Measurements from ENCODE around the gene COL4A5.

The COL4A5 gene

DNA sequence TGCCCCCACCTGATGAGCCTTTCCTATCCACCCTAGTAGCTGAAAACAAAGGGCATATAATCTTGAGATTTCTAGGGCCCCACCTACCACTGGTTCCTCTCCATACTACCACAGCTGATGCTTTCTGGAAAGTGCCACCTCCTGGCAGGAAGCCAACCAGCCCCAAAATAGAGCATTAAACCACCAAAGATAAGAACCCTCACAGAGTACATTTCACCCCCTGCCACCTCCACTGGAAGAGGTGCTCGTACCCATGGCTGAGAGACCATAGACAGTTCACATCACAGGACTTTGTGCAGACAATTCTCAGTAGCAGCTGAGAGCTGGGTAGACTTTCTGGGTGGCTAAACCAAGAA is 202.6 kb downstream of the COL4A5 start:
- no peak for DNase-seq (ENCODE audit: low spot score)

DNA sequence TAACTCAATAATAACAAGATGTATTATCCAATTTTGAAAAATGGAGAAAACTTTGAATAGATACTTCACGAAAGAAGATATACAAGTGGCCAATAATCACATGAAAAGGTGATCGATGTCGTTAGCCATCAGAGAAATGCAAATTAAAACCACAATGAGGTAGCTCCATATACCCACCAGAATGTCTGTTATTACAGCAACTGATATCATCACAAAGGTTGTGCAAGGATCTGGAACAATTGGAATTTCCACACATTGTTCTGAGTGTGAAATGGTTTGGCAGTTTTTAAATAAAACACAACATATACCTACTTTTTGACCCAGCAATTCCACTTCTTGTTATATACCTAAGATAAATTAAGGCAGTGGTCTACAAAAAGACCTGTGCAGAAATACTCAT is 225.1 kb downstream of the COL4A5 start:
- no peak for DNase-seq (ENCODE audit: low spot score)

DNA sequence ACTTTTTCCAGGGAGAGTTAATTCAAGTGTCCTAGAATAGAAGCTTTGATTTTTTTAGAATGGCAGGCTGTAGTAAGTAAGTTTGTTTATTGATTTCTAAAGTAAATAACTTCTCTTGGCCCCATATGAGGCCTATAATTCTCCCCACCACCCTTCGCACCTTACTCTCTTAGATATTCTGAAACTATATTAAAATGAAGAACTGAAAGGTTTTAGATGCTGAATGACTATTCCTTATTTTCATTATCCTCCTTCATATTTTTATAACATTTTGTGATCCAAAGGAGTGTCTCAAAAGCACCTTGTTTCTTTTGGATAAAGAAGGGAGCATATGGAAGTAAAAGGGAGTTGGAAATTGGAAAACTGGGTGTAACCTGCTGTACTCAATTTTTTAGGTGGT is 226.5 kb downstream of the COL4A5 start:
- DNase-seq (ENCODE audit: low spot score): no peak

DNA sequence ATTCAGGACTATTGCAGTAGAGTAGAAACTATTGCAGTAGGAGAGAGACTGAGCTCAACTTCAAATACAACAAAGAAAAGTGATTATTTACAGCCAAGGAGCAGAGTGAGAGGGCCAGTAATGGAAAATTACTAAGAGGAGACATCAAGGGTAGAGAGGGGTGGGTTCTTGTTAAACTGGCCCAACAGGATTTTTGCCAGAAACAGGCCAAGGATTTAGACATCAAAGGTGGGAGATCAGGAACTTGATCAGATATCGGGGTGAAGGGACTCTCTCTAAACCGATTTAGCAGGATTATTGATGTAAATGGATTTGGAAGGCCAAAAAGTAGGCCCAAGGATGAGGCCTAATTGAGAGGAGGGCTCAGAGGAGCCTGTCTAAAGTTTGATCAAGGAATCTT is 231.9 kb downstream of the COL4A5 start:
- DNase-seq (ENCODE audit: low spot score): no peak

DNA sequence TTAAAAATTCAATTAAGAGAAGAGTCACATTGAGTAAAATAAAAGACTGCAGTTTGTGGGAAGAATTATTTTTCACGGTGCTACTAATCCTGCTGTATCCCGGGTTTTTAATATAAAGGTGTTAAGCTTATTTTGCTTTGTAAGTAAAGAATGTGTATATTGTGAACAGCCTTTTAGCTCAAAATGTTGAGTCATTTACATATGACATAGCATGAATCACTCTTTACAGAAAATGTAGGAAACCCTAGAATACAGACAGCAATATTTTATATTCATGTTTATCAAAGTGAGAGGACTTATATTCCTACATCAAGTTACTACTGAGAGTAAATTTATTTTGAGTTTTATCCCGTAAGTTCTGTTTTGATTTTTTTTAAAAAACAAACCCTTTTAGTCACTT is 257.1 kb downstream of the COL4A5 start:
- DNase-seq (ENCODE audit: low spot score): no peak

DNA sequence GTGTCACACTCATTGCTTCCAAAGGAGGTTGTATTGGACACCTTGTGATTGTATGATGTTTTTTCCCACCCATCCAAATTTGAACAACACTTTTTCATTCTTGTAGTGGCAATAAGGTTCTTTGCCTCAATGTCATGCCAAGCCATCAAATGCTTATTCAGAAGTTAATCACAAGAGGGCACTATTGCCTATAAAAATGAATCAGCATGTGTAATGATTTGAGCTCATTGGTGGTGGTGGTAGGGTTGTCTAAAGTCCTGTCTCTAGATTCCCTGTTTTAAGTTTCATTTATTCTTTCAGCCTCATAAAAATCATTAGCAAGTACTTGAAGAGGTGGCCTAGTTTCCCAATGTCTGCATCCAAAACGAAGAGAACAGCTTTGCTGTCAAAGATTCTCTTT is 259.7 kb downstream of the COL4A5 start:
- DNase-seq (ENCODE audit: low spot score): no peak

DNA sequence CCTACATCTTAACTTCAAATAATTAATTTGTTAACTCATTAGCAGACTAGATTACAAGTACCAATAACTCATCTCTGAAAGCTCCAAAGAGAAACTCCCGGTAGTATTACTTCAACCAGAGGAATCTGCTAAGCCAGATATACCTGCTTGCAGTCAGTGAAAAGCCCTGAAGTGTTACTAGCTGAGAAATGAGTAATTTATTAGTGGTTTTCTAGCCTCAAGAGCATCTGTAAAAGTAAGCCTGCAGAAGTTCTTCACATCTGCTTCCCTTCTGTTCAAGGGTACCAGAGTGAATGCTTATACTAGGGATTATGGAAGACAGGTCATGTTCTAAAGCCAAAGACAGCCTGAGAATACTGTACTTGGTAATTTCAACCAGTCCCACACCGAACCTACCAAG is 262.0 kb downstream of the COL4A5 start:
- no peak for DNase-seq (ENCODE audit: low spot score)

DNA sequence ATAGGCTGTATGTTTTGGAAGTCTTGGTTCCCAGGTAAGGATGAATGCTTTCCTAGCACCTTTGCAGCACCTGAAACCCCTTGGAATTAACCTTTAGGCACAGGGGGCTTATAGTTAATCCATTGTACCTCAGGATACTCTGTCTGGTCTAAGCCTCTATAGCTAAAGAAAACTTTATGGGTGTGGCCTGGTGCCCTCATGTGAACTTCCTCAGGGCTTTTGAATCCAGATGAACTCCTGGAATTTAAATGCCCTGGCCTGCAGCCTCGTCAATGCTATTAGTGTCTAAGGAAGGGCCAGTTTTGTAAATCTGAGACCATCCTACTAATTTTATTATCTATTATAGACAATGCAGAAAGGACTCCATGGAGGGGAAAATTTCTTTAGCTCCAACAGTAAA is 262.9 kb downstream of the COL4A5 start:
- no peak for DNase-seq (ENCODE audit: low spot score)

DNA sequence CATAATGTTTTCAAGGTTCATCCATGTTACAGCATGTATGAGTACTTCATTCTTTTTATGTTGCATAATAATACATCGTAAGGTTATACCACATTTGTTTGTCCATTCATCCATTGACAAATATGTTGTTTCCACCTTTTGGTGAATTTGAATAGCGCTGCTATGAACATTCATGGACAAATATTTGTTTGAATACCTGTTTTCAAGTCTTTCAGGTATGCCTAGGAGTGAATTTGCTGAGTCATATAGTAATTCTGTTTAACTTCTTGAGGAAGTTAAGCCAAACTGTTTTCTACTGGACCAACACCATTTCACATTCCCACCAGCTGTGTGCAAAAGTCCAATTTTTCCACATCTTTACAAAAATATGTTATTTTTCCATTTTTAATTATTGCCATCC is 265.2 kb downstream of the COL4A5 start:
- no peak for DNase-seq (ENCODE audit: low spot score)

DNA sequence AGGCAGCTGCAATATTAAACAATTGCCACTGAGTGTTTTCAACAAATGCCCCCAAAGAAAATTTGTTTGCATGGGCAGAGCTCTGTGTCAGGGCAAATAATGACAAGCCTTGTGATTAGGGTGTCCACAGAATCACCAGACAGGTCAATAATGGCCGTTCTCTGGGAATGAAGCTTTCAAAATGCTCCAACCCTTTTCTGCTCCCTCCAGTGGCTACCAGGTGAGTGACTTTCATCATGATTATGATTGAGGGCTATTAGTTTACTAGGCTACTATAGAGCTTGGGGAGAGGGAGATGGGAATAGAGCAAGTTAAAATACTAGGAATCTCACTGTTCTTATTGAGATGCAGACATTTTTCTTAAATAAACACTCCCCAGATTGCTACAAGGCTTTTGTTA is 273.2 kb downstream of the COL4A5 start:
- no peak for DNase-seq (ENCODE audit: low spot score)

DNA sequence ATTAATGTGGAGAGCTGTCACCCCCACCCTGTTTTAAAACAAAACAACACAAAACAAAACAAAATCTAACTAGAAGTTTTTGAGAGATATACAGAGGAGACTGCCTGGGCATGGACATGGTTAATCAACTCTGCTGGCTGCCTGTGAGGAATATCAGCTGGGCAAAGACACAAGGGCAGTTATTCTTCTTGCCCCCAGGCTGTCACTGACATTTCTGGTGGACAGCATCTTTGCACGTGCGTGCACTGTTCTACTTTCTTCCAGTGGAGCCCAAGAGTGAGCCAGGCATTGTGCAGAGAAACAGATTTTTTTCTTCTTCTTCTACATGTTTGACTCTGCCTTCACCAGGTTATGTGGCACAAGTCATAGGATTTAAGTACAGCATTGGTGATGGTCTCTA is 282.9 kb downstream of the COL4A5 start:
- DNase-seq (ENCODE audit: low spot score): no peak

DNA sequence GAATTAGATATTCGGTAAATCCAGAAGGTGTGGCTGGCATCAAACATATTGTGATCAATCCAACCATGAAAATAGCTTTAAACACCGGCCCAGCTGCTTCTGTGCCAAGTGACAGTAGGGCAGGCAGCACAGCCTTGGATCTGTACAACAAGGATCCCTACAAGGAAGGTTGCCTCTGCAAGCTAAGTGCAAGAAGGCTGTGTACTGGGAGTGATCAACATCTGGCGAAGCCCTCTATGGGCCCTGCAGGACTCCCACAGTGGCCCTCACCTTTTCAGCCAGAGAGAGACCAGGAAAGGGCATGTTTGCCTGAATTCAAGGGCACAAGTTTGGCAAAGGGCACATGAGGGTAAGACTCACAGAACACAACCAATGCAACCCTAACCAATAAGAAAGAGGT is 287.1 kb downstream of the COL4A5 start:
- no peak for DNase-seq (ENCODE audit: low spot score)

DNA sequence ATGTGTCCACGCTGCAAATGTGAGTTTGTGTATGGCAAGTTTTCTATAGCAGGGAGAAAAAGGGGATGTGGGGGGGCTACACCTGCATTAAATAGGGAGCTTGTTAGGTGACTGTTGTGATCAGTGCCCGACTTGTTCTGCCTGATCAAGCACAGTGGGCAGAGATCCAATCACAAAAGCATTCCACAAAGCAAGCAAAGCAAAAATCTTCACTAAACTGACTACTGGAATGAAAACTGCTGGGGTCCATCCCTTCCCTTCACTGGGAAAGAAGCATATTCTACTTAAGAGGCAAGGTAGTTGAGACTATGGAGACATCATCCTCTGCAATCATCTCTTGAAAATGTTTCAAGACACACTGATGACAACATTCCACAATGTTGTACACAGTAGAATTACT is 291.5 kb downstream of the COL4A5 start:
- DNase-seq (ENCODE audit: low spot score): no peak

DNA sequence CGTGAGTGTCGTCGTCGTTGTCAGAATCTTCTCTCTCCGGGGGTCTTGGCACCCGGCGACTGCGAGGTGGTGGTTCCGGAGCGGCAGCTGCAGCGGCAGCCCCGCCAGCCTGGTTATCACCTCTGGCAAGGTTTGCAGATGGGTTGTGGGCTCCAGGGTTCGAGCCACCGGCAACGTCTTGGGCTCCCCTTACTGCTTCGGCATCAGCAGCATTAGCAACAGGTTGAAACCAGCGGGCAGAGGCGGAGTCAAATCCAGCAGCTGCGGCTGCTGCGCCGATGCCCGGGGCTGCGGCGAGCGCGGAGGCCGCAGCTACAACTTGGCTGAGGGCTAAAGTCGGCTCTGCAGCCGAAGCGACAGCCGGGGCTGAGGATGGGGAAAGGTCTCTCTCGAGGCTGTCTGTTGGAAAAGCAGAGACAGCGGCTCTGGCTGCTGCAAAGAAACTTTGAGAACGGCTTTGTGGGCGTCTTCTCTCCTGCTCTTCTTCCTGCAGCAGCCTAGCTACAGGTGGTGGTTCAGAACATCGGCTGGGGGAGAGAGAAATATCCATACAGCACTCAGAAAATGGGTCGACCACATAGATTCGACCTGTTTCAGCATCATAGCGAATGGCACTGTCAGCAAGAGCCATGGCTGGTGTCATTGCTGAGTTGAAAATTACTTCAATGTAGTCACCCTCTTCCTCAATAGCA is 293.1 kb downstream of the COL4A5 start:
- no peak for DNase-seq (ENCODE audit: low spot score)

DNA sequence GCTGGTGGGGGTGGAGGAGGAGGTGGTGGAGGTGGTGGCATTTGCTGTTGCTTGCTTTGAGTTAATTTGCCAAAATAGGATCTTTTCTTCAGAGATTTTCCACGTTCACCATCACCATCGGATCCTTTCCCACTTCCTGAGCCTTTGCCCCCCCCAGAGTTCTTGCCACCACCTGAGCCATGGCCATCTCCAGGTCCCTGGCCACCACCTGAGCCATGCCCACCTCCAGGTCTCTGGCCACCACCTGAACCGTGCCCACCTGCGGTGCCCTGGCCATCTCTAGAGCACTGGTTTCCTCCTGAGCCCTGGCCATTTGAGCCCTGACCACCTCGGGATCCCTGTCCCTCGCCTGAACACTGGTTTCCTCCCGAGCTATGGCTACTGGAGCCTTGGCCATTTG is 294.8 kb downstream of the COL4A5 start:
- no peak for DNase-seq (ENCODE audit: low spot score)

DNA sequence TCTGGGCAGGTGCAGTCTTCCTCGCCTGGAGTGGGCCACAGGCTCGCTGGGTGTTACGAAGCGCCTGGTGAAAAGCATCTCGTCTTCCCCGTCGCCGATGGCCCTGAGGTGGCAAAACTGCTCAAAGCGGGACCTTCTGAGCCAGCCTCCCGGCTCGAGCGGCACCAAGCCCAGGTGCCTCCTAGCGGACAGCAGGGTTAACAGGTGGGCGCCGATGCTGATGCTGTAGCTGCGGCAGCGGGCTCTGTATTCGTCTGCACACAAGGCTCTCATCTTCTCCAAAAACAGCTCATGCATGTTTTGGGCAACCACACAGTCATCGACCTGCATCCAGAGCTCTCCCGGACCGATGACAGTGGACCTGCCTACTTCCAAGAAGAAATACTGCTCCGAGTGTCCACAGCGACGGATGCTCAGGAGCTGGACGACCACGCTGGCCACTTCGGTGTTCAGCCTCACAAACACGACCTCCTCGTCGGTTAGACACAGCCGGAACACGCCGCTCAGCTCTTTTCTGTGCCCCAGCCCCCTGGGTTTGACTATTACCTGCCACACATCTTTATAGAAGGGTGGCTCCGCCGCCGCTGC is 295.5 kb downstream of the COL4A5 start:
- DNase-seq (ENCODE audit: low spot score): no peak

DNA sequence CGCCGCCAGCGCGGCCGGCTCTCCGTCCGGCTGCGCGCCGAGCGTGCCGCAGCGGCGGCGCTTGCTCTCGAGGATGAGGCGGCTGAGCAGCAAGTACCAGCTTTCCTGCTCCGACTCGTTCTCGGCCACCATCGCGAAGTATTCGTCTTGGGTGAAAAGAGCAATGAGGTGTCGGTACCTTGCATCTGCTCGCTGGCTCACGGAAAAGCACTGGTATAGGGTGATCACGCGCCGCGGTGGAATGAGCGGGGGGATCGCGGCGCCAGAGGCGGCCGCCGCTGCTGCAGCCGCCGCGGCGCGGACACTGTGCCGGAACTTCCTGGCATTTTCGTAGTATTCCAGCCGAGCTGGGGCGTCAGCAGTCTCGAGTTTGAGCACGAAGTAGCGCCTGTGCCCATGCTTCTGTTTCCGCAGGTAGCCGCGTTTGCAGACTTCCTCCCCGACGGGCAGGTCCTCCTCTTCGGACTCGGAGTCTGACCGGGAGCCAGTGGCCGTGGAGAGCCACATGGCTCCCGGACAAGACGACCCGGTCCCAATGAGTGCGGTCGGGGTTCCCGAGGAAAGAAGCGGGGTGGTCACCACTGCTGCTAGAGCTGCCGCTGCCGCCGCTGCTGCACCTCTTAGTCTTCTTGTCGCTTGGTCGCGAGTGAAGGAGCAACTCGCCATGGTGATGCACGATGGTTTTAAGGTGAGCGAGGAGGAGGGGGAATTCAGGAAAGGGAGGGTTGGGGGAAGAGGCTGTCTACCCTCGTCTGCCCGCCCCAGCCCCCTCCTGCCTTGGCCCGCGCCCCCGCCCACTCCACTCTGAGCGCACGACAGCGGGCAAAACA is 296.3 kb downstream of the COL4A5 start:
- no peak for DNase-seq (ENCODE audit: low spot score)

DNA sequence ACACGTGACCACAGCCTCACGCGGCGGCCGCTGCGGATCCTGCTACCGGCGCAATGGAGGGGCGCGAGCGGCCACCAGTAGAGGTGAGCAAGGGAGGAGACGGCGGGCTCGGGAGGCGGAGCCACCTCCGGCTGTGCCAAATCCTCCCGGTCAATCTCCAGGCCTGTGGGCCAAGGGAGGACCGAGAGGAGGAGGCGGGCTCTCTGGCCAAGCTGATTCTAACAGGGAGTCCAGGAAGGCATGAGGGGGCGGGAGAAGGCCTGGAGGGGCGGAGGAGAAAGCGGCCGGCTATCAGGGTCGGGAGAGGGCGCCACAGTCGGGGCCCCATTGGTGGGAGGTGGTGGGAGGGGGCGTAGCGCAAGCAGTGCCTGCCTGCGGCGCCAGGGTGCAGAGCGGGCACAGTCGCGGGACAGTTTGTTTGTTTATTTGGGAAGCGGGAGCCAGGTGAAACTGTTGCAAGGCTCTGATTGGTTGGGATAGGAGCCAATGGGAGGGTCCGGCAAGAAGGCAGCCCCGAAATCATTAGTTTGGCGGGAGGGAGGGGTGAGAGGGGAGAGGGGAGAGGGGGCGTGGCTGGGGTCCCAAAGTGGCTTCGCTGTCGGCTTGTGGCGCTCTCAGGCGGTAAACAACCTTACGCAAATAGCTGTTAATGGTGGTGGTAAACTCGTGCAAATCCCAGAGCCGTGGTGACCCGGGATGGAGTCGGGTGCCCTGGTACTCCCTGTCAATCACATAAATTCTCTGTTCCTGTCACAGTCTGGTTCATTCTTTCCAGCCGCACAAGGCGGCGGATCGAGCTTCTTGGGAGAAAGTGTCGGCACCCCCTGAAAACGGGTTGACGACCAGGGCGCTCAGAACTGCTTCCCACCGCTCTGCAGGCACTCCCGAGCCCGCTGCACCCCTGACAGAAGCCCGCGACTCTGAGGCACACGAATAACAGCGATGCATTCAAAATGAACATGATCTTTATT is 297.2 kb downstream of the COL4A5 start, which contains the start of gene IRS4:
Gene IRS4, minus strand, starts transcription at position 55 of the 971 bp plus-strand sequence.
- DNase-seq (ENCODE audit: low spot score): no peak

DNA sequence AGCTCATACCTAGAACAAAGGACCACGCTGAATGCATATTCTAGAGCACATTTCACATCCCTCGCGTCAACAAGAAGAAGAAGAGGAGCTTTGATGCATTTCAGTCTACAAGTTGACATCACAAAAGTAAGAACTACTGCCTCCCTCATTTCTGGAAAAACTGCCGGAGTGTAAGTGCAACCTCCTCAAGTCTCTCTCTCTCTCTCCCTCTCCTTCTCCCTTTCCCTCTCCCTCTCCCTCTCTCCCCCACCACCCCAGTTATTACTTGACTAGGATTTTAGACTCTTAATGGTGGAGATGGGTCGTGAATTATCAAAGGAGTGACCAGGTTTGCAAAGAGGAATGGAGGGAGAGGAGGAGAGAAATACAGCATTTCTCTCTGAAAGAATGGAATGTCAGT is 298.1 kb downstream of the COL4A5 start:
- no peak for DNase-seq (ENCODE audit: low spot score)

DNA sequence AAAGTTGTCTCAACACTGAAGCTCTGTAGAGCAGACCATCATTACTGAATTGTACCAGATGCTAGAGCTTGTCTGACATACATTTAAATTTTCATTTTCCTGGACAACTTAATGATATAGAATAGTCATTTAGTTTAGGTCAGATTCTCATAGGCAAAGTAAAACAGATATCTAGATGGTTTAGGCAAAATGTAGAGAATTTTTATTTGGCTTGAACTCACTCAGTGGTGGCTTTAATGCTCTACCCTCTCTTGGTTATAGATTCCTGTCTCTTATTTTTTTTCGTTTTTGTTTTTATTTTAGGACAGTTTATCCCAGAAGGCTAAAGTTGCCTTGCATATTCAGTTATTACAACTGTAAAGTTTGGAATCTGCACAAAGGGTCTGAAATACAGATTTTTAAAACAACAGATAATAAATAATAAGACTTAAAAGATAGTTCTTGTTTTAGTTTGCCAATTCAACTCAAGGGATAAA is 300.7 kb downstream of the COL4A5 start:
- DNase-seq (ENCODE audit: low spot score): no peak

Data from CD4-positive, alpha-beta T cell treated with Interleukin-6 at 100 ng/mL for 8 hours (primary cell).